GM21737 (cell line): ENCODE results near the gene CUX1.
A peak's percentile ranks its signal among the peaks of the same experiment; 100 is the strongest.

ENCODE experiments used
- ATAC-seq: cut with Tn5 transposase; IDR thresholded peaks from one replicate; pipeline ENCODE4 v1.9.1; 2021; ENCODE audit warnings: mild to moderate bottlenecking, moderate library complexity; ENCODE audit not compliant: unreplicated experiment

The CUX1 gene

GRCh38 chr7:102275123-102275703, 457.8 kb downstream of the CUX1 start:
- no peak for ATAC-seq

DNA sequence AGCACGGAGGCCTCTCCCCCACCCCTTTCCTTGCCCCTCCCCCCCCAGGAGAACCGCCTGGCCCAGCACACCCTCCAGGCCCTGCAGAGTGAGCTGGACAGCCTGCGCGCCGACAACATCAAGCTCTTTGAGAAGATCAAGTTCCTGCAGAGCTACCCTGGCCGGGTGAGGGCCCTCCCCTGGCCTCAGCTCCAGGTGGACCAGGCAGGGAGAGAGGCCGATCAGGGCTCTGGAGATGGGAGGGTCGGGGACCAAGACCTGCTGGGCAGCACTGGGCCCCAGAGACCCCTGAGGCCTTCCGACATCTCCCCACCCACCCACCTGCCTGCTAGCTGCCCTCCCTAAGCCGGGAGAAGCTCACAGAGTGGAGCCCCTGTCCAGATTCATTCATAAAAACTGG, 460.5 kb downstream of the CUX1 start:
- no peak for ATAC-seq

DNA sequence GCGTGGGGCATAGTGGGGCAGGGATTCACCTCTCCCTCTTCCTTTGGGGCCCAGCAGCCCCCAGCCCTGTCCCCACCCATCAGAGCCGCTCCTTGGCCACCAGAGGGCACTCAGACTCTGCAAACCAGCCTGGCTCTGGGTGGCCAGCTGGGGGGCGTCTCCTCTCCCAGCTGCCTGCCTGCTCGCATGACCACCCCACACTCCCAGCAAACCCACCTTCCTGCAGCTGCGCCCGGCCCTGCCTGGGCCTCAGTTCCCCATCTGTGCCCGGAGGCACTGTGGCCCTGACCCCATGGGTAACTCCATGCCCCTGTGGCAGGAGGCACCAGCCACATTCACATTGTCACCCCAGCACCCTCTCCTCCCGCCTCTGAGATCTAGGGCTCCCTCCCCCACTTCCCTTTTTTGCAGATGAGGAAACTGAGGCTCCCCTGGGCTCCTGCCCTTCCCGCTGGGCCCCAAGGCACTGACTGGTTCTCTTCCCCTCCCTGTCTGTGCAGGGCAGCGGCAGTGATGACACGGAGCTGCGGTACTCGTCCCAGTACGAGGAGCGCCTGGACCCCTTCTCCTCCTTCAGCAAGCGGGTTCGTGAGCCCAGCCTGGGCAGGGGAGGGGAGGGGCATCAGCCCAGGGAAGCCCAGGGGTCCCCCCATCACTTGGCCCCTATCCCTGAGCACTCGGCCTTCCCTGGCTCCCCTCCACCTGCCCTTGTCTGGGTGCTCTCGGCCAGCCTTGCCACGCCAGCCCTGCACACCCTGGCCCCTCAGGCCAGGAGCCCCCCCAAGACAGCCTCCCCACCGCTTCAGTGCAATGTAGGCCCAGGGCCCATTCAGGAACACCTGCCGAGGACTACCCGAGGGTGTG, 462.3 kb downstream of the CUX1 start:
- peak; percentile 65 for ATAC-seq

DNA sequence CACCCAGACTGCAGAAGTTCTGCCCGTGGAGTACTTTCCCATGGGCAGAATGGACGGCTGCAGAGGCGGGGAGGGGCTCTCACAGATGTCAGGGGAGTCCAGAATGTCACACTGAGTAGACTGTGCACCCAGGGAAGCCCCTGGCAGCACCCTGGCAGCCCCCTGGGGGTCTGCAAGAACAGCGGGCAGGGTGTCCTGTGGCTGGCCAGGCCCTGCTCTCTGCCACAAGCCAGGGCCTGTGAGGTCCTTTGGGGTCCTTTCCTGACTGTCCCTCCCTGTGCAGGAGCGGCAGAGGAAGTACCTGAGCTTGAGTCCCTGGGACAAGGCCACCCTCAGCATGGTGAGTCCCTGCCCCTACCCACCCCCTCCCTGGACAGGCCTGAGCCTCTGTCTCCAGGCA, 463.1 kb downstream of the CUX1 start:
- no peak for ATAC-seq

DNA sequence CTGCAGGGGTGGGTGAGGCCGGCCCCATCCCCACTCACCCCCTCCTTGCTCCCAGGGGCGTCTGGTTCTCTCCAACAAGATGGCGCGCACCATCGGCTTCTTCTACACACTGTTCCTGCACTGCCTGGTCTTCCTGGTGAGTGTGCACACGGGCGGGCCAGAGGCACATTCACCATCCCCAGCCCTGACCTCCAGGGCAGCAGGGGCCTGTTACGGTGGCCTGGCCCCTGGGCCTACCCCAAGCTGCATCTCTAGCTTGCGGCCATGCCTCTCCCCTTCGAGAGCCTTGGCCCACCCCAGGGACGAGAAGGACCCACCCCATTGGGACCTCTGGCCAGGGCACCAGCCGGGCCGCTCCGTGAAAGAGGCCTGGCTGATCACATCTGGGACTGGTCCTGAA, 464.4 kb downstream of the CUX1 start:
- ATAC-seq: no peak

DNA sequence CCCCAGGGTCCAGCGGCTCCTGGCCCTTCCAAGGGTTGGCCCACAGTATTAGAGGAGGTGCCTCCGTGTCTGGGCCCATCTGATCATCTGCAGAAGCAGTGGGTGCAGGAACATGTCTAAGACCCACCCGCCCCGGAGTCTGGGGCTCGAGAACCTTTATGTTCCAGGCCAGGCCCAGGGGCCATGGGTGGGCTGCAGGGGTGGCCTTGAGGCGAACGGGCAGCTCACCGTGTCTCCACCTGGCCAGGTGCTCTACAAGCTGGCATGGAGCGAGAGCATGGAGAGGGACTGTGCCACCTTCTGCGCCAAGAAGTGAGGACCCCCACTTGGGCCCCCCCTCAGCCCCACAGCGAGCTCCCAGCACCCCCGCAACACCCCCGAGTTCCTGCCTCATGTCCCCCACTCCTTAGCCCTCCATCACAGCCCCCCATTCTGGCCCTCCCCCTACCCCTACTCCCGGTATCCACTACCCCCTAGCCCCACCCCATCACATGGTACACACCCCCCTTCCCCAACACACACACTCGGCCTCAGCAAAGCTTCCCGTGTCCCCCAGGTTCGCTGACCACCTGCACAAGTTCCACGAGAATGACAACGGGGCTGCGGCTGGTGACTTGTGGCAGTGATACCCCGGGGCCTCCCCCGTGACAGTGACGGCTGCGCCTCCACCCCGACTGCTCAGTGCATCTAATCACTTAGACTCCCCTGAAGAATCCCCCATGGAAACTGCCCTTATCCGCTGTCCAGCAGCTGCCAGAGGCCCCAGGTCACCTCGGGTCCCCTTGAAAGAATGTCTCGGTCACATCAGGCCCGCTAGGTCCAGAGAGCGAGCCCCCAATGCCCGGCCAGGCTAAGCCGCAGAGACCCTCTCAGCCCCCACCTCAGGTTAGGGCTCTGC, 465.3 kb downstream of the CUX1 start:
- no peak for ATAC-seq

- no peak for ATAC-seq
These were observed 466.2 kb downstream of the CUX1 start for GRCh38 chr7:102283477-102284189.

- ATAC-seq: no peak
These were observed 467.0 kb downstream of the CUX1 start for GRCh38 chr7:102284399-102284798.

DNA sequence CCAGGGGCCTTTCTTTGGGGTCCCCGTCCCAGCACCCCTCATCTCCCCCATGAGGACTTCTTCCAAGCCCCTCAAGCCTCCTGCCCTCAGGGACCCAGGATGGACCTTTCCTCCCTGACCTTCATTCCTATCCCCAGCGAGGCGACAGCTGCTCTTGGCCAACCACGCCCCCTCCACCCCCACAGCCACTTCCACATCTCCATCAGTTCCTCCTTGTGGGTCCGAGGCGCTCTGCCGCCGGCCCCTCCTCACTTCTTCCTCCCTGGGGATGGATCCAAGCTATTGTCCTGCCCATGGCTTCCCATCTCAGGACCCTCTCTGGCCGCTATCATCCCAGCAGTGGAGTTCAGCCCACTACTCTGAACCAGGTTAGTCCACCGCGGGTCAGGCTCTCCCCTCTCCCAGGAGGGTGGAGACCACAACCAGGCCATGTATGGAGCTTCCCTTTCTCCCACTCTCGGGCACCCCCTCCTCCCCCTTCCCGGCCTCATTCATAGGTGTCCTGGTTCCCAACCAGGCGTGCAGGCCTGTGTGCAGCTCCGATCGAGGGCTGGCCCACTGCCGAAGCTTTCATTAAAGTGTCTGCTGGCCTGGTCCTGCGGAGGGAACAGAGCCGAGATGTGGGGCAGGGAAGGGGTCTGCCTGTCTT, 467.6 kb downstream of the CUX1 start:
- no peak for ATAC-seq

DNA sequence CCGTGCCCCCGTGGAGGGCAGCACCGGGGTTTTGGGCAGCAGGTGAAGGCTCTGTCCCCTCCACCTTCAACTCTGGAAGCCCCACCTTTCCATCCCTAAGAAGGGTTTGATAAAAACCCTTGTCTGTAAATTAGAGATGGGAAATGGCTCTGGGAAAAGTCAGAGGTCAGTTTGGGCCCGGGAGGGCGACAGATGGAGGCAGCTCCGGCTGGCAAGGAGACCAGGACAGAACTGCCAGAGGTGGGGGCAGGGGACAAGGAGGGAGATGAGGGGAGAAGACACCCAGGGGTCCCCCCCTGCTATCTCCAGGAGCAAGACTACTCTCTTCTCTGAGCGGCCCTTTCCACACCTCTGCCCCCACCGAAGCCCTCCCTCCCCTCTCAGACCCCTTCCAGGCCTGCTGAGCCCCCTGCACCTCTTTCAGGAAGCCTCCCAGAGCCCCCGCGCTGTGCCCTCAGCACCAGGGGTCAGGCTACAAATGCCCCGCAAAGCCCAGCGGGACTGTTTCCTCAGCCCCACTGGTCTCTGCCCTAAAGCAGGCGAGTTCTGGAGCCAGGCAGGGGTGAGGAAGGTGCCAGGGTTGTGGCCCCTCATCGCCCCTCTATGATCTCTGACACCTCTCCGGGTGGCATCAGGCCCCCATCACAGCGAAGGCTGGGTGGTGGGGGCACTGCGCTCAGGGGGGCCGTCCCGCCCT, 468.3 kb downstream of the CUX1 start:
- ATAC-seq: no peak

DNA sequence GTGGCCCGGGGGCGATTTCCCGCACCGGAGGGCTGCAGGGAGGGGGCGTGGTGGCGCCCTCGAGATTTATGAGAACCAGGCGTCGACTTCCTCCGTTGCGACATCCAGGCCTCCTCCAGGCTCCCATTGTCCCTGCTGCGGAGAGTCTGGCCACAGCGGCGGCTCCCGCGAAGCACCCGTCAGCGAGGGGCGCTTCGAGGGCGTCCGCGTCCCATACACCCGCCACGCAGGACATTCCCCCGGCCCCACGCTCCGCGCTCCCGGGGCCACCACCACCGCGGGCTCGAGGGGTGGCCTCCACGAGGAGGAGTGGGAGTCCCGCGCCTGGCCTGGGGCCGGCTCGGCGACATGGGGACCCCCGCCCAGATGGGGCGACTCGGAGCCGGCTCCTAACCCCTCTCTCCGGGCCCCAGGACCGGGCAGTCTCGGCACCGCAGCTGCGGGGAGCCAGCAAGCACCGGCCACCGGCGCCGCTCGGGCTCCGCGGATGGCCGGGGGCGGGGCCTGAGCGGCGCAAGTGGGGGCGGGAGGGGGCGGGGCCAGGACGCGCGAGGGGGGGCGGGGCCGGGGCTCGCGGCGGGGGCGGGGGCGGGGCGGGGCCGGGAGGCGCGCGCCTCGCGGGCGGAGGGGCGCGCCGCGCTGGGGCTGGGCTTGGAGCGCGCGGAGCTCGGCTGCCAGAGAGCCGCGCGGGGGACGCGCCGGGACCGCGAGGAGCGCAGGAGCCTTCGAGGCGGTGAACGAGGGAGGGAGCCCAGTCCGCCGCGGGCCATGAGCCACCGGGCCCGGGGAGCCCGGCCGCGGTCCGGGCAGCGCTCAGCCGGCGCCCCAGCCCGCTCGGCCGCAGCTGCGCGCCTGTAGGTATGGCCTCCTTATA, 469.0 kb downstream of the CUX1 start, which contains the start of gene SH2B2:
SH2B2 (plus strand) TSS at position 632 of the 874 bp plus-strand sequence. CDS start 13,683 bp downstream, outside the sequence.
- ATAC-seq: no peak

GRCh38 chr7:102287111-102287980, 469.9 kb downstream of the CUX1 start:
- ATAC-seq: no peak

DNA sequence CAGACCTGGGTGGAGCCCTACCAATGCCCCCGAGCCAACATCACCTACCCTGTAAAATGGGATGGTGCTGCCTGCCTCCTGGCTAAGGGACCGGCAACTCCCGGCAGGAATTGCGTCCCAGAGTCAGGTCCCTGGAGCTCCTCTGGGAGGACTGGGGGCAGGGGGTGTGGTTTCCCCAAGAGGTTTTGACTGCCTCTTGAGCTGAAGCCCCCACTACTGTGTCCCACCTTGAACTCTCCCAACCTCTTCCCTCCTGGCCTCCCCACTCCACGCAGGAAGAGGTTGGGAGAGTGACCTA, 470.5 kb downstream of the CUX1 start:
- no peak for ATAC-seq

DNA sequence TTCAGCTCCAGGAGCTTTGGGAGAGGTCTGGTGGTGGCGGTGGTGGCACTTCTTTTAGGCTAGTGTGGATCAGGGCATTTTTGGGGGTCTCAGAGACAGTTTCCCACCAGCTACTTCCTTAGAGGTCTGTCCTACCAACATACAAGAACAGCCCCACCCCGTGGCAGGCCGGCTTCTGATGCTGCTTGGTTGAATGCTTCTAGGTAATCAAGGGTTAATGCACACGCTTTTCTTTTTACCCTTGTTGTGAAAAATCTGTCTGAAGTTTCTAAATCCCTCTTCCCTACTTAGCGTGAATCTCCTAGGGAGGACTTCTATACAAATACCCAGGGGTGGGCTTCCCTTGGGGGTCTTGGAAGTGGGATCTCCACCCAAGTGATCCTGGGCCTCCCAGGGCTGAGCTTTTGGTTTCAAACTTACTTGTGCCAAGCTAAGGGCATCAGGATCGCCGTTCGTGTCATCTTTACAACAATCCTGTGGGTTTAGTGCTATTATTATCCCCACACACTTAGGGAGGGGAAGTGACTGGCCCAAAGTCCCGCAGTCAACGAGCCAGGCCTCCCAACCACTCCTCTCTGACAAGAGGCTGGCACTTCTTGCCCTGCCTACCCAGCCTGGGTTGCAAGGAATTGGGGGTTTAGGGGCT, 471.0 kb downstream of the CUX1 start:
- no peak for ATAC-seq

DNA sequence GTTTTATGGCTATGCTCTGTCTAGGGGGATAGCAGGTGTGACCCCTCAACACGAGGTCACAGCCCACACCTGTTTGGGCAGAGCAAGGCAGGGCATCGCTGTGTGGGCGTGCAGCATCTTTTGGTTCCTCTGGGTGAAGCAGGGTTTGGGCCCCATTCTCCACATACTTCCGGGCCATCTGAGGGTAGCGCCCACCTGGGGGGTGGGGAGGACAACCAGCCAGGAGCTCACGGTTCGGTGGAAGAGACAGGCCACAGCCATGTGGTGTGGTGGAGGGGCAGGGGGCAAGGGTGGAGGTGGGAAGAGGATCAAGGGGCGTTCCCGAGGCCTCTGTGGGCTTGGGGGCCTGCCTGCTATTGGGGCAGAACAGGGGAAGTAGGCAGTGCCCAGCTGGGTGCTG, 471.6 kb downstream of the CUX1 start:
- ATAC-seq: no peak

GRCh38 chr7:102291056-102291915, 473.9 kb downstream of the CUX1 start:
- ATAC-seq: peak; percentile 25

- ATAC-seq: no peak
These were observed 474.5 kb downstream of the CUX1 start for GRCh38 chr7:102291916-102292267.
